Measurements from ENCODE around the gene RAPGEF2.
A peak's percentile ranks its signal among the peaks of the same experiment; 100 is the strongest.
"Not testable (repeated sequence)": the region's sequence is repeated elsewhere in the genome, so short reads cannot be mapped to it uniquely, and the experiment has no call there.

RAPGEF2 gene, protein sequence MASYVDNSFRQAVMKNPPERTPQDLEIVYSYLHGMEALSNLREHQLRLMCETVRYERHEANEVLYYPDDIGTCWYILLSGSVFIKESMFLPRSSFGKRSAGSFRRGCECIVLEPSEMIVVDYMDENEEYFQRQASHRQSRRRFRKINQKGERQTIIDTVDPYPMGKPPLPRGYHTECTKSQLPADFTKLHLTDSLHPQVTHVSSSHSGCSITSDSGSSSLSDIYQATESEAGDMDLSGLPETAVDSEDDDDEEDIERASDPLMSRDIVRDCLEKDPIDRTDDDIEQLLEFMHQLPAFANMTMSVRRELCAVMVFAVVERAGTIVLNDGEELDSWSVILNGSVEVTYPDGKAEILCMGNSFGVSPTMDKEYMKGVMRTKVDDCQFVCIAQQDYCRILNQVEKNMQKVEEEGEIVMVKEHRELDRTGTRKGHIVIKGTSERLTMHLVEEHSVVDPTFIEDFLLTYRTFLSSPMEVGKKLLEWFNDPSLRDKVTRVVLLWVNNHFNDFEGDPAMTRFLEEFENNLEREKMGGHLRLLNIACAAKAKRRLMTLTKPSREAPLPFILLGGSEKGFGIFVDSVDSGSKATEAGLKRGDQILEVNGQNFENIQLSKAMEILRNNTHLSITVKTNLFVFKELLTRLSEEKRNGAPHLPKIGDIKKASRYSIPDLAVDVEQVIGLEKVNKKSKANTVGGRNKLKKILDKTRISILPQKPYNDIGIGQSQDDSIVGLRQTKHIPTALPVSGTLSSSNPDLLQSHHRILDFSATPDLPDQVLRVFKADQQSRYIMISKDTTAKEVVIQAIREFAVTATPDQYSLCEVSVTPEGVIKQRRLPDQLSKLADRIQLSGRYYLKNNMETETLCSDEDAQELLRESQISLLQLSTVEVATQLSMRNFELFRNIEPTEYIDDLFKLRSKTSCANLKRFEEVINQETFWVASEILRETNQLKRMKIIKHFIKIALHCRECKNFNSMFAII (N-terminal part only)

DNA sequence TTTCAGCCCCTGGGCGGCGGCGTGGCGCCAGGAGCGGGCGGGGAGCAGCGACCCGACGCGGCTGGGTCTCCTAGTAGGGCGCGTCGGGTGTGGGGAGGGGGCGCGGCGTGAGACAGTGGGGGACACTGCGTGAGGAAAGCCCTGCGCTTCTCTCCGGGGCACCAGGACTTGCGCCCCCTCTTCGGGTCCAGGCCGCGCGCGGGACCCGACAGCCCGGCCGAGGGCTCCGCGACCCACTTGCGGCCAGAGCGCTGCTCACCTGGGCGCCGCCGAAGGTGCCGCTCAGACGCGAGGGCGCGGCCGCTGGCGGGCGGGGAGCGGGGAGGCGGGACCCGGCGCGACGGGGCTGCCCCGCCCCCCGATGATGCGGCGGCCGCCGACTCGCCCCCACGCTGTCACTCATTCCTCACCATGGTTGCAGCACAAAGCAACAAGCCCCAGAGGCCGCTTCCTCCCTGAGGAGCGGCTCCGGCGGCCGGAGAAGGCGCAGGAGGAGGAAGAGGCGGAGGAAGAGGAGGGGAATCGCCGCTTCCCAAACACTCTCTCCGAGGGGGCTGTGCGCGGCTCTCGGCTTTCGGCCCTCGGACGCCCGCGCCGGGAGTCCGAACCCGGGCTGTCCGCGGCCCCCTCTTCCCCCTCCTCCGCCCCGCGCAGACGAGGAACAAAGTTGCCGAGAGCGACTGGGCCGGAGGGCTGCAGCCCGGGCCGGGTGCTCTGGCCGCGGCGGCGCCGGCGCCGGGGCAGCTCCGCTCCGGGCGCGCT, at the start of gene RAPGEF2:
TSS of gene RAPGEF2 (plus strand) at position 458 of the 762 bp plus-strand sequence. CDS start 1,084 bp downstream, outside the sequence.
- peak; percentile 94 for DNase-seq

DNA sequence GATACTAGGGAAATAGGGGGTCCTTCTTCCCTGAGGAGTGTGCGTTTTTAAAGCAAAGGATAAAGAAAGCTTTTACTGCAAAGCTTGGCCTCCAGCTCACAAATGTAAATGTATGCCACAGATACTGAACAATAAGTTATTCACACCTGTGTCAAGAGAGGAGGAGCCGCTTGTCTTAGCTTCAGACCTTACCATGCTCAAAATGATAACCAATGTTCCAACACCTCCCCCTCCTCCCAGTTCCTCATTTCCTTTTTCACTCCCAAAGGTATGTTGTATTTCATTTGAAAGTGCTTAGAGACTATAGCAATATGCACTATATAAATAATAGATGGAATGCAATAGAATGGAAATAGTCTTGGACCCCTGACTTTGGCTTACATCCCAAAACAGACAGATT, 47.0 kb upstream of the RAPGEF2 start:
- no peak for DNase-seq

DNA sequence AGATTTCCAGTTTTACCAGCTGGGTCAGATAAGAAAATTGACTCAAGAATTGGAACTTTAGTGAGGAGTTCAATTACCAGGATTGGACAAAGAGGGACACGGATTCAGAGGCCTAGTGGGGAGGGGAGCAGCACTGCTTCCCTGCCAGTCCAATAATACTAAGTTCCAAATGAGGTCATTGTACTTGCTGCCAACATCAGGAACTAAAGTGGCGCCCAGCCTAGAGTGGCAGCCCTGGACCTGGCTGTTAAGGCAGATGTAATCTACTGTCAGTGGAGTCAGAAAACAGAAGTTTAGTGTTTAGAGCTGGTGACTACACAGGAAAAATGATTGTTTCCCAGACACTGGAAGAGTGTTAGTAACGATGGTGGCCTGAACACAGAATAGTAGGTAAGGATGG, 42.7 kb upstream of the RAPGEF2 start:
- DNase-seq: no peak

DNA sequence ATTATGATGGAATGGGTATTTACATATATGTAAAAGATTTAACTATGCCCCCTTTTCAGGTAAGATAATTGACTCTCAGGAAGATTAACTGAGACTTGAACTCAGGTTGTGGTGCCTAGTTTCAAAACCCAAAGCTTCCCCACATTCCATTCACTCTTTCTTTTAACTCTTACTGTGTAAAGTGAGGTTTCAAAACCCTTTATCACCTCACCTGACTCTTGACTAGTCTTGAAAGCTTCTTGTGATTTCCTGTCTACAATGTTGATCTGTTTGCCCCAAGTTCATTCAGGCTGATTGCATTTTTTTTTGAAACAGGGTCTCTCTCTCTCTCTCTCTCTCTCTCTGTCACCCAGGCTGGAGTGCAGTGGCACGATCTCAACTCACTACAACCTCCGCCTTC, 40.5 kb upstream of the RAPGEF2 start:
- DNase-seq: no peak

DNA sequence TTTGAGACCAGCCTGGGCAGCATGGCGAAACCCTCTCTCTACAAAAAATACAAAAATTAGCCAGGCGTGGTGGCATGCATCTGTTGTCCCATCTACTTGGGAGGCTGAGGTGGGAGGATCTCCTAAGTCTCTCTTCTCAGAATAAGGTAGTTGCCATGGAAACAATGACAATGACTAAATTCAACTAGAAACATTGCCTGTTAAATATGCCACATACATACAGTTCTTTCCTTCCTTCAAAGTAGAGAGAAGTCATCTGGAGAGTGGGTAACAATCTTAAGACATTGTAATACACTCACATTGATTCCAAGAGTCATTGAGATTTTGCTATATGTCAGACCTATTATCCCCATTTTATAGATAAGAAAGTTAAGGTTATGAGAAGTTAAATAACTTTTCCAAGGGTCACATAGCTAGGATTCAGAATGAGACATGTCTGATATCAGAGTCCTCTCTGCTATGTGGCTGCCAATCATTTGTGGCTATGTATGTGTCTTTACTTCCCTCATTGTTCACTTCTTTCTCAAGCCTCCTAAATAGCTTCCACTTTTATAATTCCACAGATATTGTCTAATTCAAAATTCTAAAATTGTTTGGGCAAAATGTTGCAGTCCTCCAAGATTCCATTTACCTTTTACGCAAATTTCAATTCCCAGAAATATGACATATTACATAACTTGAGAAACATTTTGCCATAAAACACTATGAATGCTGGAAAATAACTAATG, 37.2 kb upstream of the RAPGEF2 start:
- no peak for DNase-seq

DNA sequence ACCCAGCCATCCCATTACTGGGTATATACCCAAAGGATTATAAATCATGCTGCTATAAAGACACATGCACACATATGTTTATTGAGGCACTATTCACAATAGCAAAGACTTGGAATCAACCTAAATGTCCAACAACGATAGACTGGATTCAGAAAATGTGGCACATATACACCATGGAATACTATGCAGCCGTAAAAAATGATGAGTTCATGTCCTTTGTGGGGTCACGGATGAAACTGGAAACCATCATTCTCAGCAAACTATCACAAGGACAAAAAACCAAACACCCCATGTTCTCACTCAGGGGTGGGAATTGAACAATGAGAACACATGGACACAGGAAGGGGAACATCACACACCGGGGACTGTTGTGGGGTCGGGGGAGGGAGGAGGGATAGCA, 34.7 kb upstream of the RAPGEF2 start:
- not testable (repeated sequence) for DNase-seq

DNA sequence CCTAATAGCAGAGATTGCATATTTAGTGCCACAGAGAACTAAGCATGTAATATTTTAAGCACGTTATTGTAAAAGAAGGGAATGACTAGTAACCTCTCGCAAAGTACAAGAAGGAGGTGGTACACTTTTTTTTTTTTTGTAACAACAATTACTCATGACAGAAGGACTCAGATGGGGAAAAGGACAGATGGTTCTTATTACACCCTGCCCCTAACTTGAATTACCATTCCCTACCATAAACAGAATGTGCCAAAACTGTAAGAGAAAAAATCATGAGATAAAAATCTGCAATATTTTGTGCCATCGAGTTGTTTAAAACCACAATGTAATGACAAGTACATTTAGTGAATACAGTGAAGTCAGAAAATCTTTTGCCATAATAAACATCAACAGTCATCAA, 33.0 kb upstream of the RAPGEF2 start:
- DNase-seq: no peak

DNA sequence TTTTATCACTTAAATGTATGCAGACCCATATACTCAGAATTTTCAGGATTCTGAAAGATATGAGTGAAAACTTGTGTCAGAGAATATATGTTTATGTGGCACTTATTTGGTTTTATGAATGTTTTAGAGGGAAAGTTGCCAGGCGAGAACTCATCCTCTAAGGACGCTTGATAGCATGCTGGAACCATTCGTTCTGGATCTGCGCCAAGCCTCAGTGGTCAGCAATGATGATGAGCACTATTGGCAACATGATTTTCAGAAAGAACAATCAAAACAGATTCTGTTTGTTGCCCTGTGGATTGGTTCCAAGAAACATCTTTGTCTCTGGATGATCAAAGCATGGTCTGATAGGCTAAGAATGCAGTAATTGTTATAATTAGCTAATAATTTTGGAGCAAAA, 32.1 kb upstream of the RAPGEF2 start:
- DNase-seq: peak; percentile 33

DNA sequence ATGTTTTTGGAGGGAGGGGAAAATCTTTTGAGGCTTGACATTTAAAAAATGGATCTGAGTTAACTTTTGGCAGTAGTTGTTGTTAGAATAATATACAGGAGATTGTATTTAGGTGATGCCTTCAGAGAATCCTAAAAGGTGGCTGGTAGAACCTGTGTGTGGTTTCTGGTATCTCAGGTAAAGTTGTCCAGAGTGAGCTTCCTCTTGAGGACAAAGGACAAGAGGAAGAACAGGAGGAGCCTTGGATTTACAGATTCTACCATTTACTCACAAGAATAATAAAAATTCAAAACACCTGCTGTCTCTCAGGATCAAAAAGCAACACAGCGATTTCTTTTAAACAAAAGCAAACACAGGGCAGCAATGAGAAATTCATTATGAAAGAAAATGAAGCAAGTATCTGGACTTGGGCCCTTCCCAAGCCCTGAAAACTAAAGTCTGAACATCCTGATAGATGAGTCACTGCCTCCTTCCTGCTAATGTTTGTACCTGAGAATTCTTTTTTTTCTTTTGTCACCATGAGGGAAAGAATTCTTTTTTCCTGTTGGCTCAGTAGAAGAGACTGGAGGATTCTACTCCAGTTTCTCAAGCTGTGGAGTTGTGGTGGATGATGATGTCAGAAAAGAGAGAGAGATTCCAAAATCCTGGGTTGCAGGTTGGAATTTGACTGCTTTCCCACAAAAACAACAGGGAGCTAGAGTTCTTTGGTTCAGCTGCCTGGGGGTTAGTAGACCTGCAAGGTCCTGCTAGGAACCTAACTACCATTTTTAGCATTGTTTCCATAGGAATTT, 31.5 kb upstream of the RAPGEF2 start:
- no peak for DNase-seq

DNA sequence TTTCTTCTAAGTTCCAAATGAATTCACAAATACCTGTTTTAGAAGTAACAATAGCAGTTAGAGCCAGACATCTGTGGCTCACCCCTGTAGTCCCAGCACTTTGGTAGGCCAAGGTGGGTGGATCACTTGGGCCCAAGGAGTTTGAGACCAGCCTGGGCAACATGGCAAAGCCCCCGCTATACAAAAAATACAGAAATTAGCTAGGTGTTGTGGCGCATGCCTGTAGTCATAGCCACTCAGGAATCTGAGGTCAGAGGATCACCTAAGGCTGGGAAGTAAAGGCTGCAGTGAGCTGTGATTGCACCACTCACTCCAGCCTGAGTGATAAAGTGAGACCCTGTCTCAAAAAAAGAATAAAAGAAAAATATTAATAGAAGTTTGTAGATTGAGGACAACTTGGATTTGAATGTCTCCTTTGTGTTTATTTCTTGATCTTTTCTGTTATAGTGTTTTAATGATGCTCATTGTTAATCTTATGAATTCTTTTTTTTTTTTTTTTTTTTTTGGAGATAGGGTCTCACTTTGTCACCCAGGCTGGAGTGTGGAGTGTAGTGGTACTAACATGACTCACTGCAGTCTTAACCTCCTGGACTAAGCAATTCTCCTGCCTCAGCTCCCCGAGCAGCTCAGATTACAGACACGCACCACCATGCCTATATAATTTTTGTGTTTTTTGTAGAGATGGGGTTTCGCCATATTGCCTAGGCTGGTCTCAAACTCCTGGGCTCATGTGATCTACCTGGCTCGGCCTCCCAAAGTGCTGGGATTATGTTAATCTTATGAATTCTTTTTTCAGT, 30.7 kb upstream of the RAPGEF2 start:
- no peak for DNase-seq

DNA sequence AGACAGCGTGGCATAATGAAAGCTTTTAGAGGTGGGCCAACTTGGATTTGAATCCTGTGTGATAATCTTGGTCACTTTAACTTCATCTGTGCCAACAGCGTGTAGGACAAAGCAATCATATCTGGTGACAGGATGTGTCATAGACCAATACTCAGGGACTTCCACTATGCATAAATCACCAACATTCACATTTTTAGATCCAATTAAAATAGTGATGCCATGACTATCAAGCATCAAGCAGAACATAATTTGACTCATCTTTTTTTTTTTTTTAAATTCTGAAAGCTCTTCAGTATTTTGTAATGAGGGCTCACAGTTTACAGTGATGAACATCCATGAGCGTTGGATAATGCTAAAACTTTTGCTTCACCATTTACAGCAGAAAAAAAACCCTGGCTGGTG, 27.3 kb upstream of the RAPGEF2 start:
- no peak for DNase-seq

DNA sequence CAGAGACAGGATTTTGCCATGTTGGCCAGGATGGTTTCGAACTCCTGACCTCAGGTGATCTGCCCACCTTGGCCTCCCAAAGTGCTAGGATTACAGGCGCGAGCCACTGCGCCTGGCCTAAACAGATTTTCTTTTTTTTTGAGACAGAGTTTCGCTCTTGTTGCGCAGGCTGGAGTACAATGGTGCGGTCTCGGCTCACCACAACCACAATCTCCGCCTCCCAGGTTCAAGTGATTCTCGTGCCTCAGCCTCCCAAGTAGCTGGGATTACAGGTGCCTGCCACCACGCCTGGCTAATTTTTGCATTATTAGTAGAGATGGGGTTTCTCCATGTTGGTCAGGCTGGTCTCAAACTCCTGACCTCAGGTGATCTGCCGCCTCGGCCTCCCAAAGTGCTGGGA, 25.9 kb upstream of the RAPGEF2 start:
- DNase-seq: not testable (repeated sequence)

DNA sequence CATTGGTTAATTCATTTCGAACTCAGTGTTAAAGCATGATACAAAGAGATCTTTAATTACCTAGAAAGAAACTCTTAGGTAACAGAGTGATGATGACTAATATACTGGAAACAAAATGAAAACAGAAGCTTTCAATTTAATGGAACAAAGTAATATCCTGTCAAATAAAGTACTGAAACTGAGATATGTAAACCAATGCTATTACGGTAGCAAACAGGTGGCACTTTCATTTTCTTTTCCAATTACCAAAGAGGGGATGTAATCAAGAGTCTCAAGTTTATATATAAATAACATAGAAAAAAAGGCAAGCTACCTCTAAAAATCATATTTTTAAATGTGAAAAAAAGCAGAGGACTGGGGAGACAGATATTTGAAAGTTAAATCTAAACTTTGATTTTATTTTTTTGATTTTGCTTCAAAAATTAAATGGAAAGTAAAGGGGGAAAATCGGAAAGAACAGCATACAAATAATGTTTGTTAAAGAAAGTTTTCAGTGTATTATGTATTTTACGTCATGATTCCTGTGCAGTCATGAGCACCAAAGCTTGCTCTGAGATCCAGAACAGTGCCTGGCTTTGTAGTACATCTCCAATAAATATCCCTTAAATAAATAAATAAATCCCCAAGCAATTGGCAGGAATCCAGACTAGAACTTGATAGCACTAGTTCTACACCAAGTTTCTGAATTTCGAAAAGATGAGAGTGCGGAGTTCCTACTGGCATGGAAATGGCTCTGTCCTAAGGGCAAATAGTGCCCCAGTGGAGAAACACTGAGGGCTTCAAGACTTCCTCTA, 25.0 kb upstream of the RAPGEF2 start:
- DNase-seq: peak; percentile 20

DNA sequence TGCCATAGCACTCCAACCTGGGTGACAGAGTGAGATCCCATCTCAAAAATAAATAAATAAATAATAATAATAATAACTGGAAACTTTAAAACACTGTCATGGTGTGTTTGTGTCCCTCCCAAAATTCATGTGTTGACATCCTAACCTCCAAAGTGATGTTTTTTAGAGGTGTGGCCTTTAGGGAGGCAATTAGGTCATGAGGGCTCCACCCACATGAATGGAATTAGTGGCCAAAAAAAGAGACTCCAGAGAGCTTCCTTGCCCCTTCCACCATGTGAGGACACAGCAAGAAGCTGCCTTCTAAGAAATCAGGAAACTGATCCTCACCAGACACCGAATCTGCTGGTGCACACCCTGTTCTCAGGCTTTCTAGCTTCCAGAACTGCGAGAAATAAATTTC, 23.8 kb upstream of the RAPGEF2 start:
- DNase-seq: peak; percentile 45

DNA sequence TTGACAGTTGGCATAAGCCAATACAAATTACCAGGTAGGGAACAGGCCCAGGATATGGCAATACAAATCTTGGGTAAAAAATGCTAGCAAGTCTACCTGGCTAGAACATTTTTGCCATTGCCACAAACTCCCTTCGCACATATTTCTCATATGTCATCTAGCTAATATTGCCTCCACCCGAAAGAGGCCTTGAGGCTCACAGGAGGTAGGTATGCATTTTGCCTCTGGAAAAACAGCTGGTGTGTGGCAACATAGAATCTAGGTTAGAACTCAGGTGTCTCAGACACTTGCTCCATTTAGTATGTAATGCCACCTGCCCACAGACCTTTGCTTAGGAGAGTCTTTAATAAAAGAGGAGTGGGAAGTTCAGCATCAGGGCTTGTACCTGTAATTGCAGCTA, 16.3 kb upstream of the RAPGEF2 start:
- no peak for DNase-seq

DNA sequence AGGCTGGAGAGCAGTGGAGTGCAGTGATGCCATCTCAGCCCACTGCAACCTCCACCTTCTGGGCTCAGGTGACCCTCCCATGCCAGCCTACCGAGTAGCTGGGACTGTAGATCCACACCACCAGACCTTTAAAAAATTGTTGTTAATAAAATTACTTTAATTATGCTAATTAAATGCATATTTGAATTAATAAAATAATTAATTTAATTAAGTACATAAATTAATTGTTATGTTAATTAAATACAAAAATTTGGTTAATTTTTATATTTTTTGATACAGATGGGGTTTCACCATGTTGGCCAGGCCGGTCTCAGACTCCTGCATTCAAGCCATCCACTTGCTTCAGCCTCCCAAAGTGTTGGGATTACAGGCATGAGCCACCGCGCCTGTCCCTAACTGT, 12.6 kb upstream of the RAPGEF2 start:
- no peak for DNase-seq

DNA sequence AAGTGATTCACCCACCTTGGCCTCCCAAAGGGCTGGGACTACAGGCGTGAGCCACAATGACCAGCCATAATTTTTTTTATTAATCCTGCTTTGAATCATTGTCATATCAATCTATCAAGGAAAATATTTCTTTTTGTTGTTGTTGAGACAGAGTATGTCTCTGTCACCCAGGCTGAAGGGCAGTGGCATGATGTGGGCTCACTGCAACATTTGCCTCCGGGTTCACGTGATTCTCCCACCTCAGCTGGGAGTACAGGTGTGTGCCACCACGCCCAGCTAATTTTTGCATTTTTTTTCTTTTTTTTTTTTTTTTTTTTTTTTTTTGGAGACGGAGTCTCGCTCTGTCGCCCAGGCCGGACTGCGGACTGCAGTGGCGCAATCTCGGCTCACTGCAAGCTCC, 8.7 kb upstream of the RAPGEF2 start:
- not testable (repeated sequence) for DNase-seq

DNA sequence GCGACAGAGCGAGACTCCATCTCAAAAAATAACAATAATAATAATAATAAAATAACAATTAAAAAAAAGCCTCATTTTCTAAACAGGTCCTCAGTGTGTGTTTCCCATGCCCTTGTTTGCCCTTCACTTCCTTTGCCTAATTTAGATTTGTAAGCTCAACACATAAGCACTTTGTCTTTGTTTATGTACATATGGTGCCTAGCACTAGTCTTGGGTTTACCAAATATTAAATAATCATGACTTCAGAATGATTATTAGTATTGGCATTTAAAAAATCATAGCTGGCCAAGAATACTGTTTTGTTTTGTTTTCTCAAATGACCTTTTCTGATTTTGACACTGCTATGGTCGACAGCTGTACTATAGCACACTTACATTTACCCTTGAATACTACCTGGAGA, 6.4 kb upstream of the RAPGEF2 start:
- DNase-seq: no peak

DNA sequence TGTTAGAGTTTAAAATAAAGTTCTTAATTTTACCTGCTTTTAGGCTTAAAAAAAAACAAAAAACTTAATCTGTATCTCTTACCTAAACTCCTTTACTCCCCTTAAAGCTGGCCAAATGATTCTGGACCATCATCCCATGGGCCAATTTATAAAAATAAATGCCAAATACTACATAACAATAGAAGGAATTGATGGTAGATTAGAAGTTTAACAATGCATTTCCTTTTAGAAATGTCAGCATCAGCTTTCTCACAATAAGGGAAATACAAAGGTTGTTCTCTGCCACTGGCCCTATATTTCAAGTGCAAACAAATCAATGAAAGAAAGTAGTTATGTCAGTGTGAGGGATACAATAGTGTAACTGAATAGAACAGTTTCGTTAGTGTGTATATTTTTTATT, 5.7 kb upstream of the RAPGEF2 start:
- DNase-seq: no peak

DNA sequence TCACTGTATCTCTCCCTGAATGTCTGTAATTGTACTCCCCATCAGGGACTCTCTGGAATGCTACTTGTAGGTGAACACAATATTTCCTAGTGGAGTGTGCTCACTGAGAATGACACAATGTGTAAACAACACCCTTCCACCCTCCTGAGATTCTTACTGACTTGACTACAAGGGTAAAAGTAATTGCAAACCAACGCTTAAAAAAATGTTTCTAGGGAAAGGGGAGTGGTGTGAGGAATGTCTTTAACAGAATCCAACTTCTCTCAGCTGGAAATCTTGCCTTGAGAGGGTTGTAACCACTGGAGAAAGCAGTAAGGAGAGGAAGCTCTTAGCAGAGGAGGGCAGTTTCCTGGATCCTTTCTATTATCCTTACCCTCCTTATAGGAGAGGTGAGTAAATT, 5.1 kb upstream of the RAPGEF2 start:
- DNase-seq: no peak
